AG04449 (cell line): ENCODE data around the gene ADAMTSL1.

Source experiments
- CTCF ChIA-PET: fragments of 350-600 bp; formaldehyde crosslinking; extraction: SDS; loops from one replicate; lab custom pipeline; 2021; ENCODE audit warnings: antibody characterized with exemption; lab: Yijun Ruan, JAX
- POLR2A ChIA-PET: fragments of 400-600, 350-600 bp; formaldehyde crosslinking; extraction: SDS; loops from one replicate; lab custom pipeline; 2020; ENCODE audit warnings: antibody characterized with exemption, inconsistent platforms; lab: Yijun Ruan, JAX
- DNase-seq: peaks from one replicate; pipeline ENCODE4 v3.0.0-alpha.2; 2010; ENCODE audit warnings: low read depth, low spot score
- H3K4me3 ChIP-seq: 2 replicates; pipeline ENCODE4 v1.5.1; 2011; ENCODE audit warnings: low read depth, mild to moderate bottlenecking, control low read depth, low read length
- CTCF ChIP-seq: IDR thresholded peaks from one replicate; pipeline ENCODE4 v1.5.1; 2011; ENCODE audit warnings: mild to moderate bottlenecking, moderate library complexity, low read length, control low read depth, inconsistent platforms; ENCODE audit not compliant: insufficient read depth; ENCODE audit errors: missing control alignments

The ADAMTSL1 gene

GRCh38 chr9:18447131-18447530 lies 26.8 kb upstream of the ADAMTSL1 start:
- H3K4me3 ChIP-seq, result no peak overlapping the region
- no peak for DNase-seq
- ChIA-PET POLR2A (no interaction called here), CTCF (interaction anchor here (1.4 to 2.1 kb wide), 4 partner anchors 9 to 582 kb away, joined by 4 to 7 read pairs (median 6); no protein-coding TSS in a partner anchor)
- no peak for TF ChIP-seq CTCF

- ChIA-PET POLR2A (no interaction called here), CTCF (interaction anchor here (0.7 to 2.1 kb wide), 5 partner anchors 9 to 581 kb away, joined by 4 to 7 read pairs (median 5); no protein-coding TSS in a partner anchor)
- DNase-seq, result no peak
- no peak overlapping the region for H3K4me3 ChIP-seq
- TF ChIP-seq CTCF, result no peak
Observed at GRCh38 chr9:18447541-18447940, 26.4 kb upstream of the ADAMTSL1 start.

DNA sequence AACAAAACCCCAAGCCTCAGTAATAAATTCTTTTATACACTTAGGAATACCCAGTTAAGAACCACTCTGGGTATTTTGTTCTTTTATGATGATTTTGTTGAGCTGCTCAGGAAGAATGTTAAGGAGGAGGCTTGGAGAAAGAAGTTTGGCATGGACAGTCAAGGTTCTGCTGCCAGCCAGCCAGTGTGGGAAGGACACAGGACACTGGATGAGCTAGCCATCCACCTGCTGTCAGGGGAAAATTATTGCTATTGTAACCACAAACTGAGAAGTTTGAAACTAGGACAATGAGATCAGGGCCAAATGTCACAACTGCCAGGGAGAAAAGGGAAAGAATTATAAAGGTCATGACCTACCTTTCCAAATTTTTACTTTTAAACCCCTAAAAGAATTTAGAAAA lies 25.9 kb upstream of the ADAMTSL1 start:
- no peak overlapping the region for H3K4me3 ChIP-seq
- CTCF ChIA-PET, result interaction anchor here (0.7 to 2.1 kb wide), 5 partner anchors 10 to 581 kb away, joined by 4 to 7 read pairs (median 5); no protein-coding TSS in a partner anchor
- no peak for DNase-seq
- no peak for TF ChIP-seq CTCF
- POLR2A ChIA-PET, result no interaction called here

GRCh38 chr9:18451406-18451805 lies 22.5 kb upstream of the ADAMTSL1 start:
- no peak for DNase-seq
- POLR2A ChIA-PET, result no interaction called here
- H3K4me3 ChIP-seq, result no peak overlapping the region
- CTCF ChIA-PET, result interaction anchor here (1.1 to 13.1 kb wide), 3 partner anchors 8 to 582 kb away, joined by 4 to 197 read pairs (median 8); no protein-coding TSS in a partner anchor
- no peak for TF ChIP-seq CTCF

DNA sequence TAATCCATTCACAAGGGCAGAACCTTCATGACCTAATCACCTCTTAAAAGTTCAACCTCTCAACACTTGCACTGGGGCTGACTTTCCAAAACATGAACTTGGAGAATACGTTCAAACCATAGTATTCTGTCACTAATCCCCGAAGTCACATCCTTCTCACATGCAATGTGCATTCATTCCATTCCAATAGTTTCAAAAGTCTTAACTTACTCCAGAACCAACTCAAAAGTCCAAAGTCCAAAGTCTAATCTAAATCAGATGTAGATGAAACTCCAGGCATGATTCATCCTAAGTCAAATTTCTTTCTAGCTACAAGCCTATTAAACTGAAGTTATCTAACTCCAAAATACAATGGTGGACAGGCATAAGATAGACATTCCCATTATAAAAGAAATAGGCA lies 21.7 kb upstream of the ADAMTSL1 start:
- no peak overlapping the region for H3K4me3 ChIP-seq
- no peak for TF ChIP-seq CTCF
- POLR2A ChIA-PET, result no interaction called here
- no peak for DNase-seq
- CTCF ChIA-PET, result interaction anchor here (0.9 to 13.1 kb wide), 4 partner anchors 9 to 14 kb away, joined by 3 to 197 read pairs (median 6); no protein-coding TSS in a partner anchor

- POLR2A ChIA-PET, result no interaction called here
- CTCF ChIA-PET, result interaction anchor here (2.1 to 13.1 kb wide), 2 partner anchors 14 to 202 kb away, joined by 9 to 197 read pairs; no protein-coding TSS in a partner anchor
- TF ChIP-seq CTCF, result no peak
- no peak for DNase-seq
- H3K4me3 ChIP-seq, result no peak overlapping the region
Observed at GRCh38 chr9:18456624-18457237, 17.2 kb upstream of the ADAMTSL1 start.
